GM12878 (cell line): ENCODE data around the gene CKS1B. TPM values are rescaled to one million over a fixed set of nuclear protein-coding genes. Genes with fewer than 3 reads are reported as not detected.

ENCODE experiments used
- ATAC-seq: fragments of 200-7000 bp; cut with Tn5 transposase; 3 replicates; pipeline ENCODE4 v1.9.1; 2020; ENCODE audit warnings: mild to moderate bottlenecking, moderate library complexity
- BruUV-seq: library from RNA; stranded (reverse); fragments of 400-500 nt; replicated peaks from 2 replicates; lab custom pipeline; 2021; lab: Mats Ljungman, UMichigan
- CTCF ChIA-PET: fragments of 300-600 bp; sonication (Branson Sonifier 250); formaldehyde crosslinking; extraction: SDS; loops from one replicate; lab custom pipeline; 2021; ENCODE audit warnings: inconsistent platforms; lab: Yijun Ruan, JAX
- POLR2A ChIA-PET: fragments of 350-600 bp; formaldehyde crosslinking; extraction: SDS; loops from one replicate; lab custom pipeline; 2021; ENCODE audit warnings: inconsistent platforms; lab: Charles Lee
- RAD21 ChIA-PET: fragments of 300-600 bp; sonication (Branson Sonifier 250); formaldehyde crosslinking; loops from one replicate; lab custom pipeline; 2023; ENCODE audit warnings: antibody characterized with exemption; ENCODE audit not compliant: unreplicated experiment; lab: Charles Lee
- SMC1A ChIA-PET: fragments of 300-600 bp; sonication (Branson Sonifier 250); formaldehyde crosslinking; loops from one replicate; lab custom pipeline; 2023; ENCODE audit not compliant: unreplicated experiment, uncharacterized antibody; lab: Charles Lee
- DNase-seq: peaks from one replicate; pipeline ENCODE4 v3.0.0-alpha.2; 2011; ENCODE audit warnings: low read depth, low spot score
- FAIRE-seq: peaks from 3 replicates; lab custom pipeline; 2011; peaks lifted over from hg19 to GRCh38; lab: Jason Lieb, UNC
- H2AFZ ChIP-seq: 2 replicates; pipeline ENCODE4 v1.6.0; 2011; ENCODE audit warnings: low read depth, low read length, control low read depth; ENCODE audit not compliant: control insufficient read depth
- H3K27ac ChIP-seq: 2 replicates; pipeline ENCODE4 v1.5.1; 2011; ENCODE audit warnings: control low read depth; ENCODE audit not compliant: control insufficient read depth, insufficient read depth
- H3K27me3 ChIP-seq, 2 experiments: replicated peaks in 1 of 2; 2 replicates each; pipeline versions ENCODE4 v1.6.0 to v1.6.1; 2011; ENCODE audit warnings: low read length in 1 of 2; ENCODE audit not compliant: control insufficient read depth in 2 of 2, insufficient read depth in 2 of 2
- H3K36me3 ChIP-seq, 2 experiments: 2 replicates each; pipeline ENCODE4 v1.5.1; 2011; ENCODE audit warnings: low read length in 1 of 2; ENCODE audit not compliant: control insufficient read depth in 2 of 2, insufficient read depth in 2 of 2
- H3K4me1 ChIP-seq: 2 replicates; pipeline ENCODE4 v1.6.1; 2011; ENCODE audit warnings: mild to moderate bottlenecking, low read length, moderate library complexity, mixed read lengths; ENCODE audit not compliant: control insufficient read depth, insufficient read depth
- H3K4me2 ChIP-seq: 2 replicates; pipeline ENCODE4 v1.6.0; 2011; ENCODE audit warnings: control low read depth; ENCODE audit not compliant: control insufficient read depth, insufficient read depth
- H3K4me3 ChIP-seq: fragments of 200-600 bp; sonication (generic); 2 replicates; pipeline ENCODE4 v1.5.1; 2016
- H3K79me2 ChIP-seq: 2 replicates; pipeline ENCODE4 v1.6.0; 2011; ENCODE audit warnings: low read length; ENCODE audit not compliant: control insufficient read depth, insufficient read depth
- H3K9ac ChIP-seq: 2 replicates; pipeline ENCODE4 v1.8.0; 2011; ENCODE audit warnings: low read length, control low read depth, mixed read lengths; ENCODE audit not compliant: control insufficient read depth, insufficient read depth
- H3K9me3 ChIP-seq: replicated peaks from 3 replicates; pipeline ENCODE4 v1.5.1; 2011; ENCODE audit warnings: mild to moderate bottlenecking, low read length; ENCODE audit not compliant: control insufficient read depth, insufficient read depth
- H4K20me1 ChIP-seq: 2 replicates; pipeline ENCODE4 v1.6.0; 2011; ENCODE audit not compliant: control insufficient read depth, insufficient read depth
- ATF7 ChIP-seq: fragments of 450-650 bp; IDR thresholded peaks from 2 replicates; pipeline ENCODE4 v1.6.1; 2016; ENCODE audit warnings: low read depth, mild to moderate bottlenecking
- BACH1 ChIP-seq: fragments of 450-650 bp; IDR thresholded peaks from 2 replicates; pipeline ENCODE4 v1.6.1; 2017; ENCODE audit warnings: mild to moderate bottlenecking, borderline replicate concordance
- CBFB ChIP-seq: IDR thresholded peaks from 2 replicates; pipeline ENCODE4 v1.6.1; 2016; ENCODE audit warnings: antibody characterized with exemption, low read depth
- CREM ChIP-seq: IDR thresholded peaks from 2 replicates; pipeline ENCODE4 v1.6.1; 2014; ENCODE audit warnings: antibody characterized with exemption, low read depth
- DPF2 ChIP-seq: fragments of 450-650 bp; IDR thresholded peaks from 2 replicates; pipeline ENCODE4 v1.6.1; 2017; ENCODE audit warnings: mild to moderate bottlenecking
- EED ChIP-seq: sonication (generic); IDR thresholded peaks from 2 replicates; pipeline ENCODE4 v1.6.1; 2016; ENCODE audit warnings: antibody characterized with exemption, low read depth
- ESRRA ChIP-seq: IDR thresholded peaks from 2 replicates; pipeline ENCODE4 v1.6.1; 2012; ENCODE audit warnings: mild to moderate bottlenecking, low read length, improper control_type of control experiment
- EZH2 ChIP-seq: IDR thresholded peaks from 2 replicates; pipeline ENCODE4 v1.6.1; 2012; ENCODE audit warnings: low read depth, mild to moderate bottlenecking, control low read depth, inconsistent platforms, low read length, borderline replicate concordance; ENCODE audit not compliant: control insufficient read depth
- HDAC2 ChIP-seq: fragments of 200-600 bp; sonication (generic); IDR thresholded peaks from 2 replicates; pipeline ENCODE4 v1.6.1; 2017
- MLLT1 ChIP-seq: fragments of 450-650 bp; IDR thresholded peaks from 2 replicates; pipeline ENCODE4 v1.6.1; 2016; ENCODE audit warnings: mild to moderate bottlenecking
- MXI1 ChIP-seq: fragments of 150-350 bp; IDR thresholded peaks from 2 replicates; pipeline ENCODE4 v1.6.1; 2011; ENCODE audit warnings: low read depth, mild to moderate bottlenecking, inconsistent platforms, low read length, improper control_type of control experiment
- NFYB ChIP-seq: IDR thresholded peaks from 2 replicates; pipeline ENCODE4 v1.6.1; 2011; ENCODE audit warnings: low read depth, mild to moderate bottlenecking, low read length, improper control_type of control experiment, moderate library complexity; ENCODE audit not compliant: insufficient read depth
- RB1 ChIP-seq: fragments of 450-650 bp; formaldehyde crosslinking; IDR thresholded peaks from 2 replicates; pipeline ENCODE4 v1.6.1; 2017; ENCODE audit warnings: mild to moderate bottlenecking, borderline replicate concordance
- RCOR1 ChIP-seq: conservative IDR thresholded peaks from 2 replicates; pipeline ENCODE4 v1.6.1; 2012; ENCODE audit warnings: low read depth, low read length, improper control_type of control experiment
- RELB ChIP-seq: fragments of 450-650 bp; IDR thresholded peaks from 2 replicates; pipeline ENCODE4 v1.6.1; 2017; ENCODE audit warnings: low read depth, mild to moderate bottlenecking, moderate library complexity
- SPI1 ChIP-seq: IDR thresholded peaks from 2 replicates; pipeline ENCODE4 v1.6.1; 2011; ENCODE audit warnings: low read depth, mild to moderate bottlenecking, low read length, moderate library complexity, borderline replicate concordance; ENCODE audit not compliant: insufficient read depth
- WRNIP1 ChIP-seq: IDR thresholded peaks from 2 replicates; pipeline ENCODE4 v1.6.1; 2011; ENCODE audit warnings: low read depth, low read length, improper control_type of control experiment, borderline replicate concordance
- YY1 ChIP-seq: IDR thresholded peaks from 2 replicates; pipeline ENCODE4 v1.6.1; 2011; ENCODE audit warnings: low read depth, mild to moderate bottlenecking, low read length
- WGBS: methylation state at CpG from one replicate; pipeline ENCODE4 v1.1.6; 2016; ENCODE audit warnings: low lambda C conversion rate; ENCODE audit not compliant: insufficient replicate concordance, insufficient coverage; ENCODE audit errors: missing lambda C conversion rate; 5-methylcytosine and 5-hydroxymethylcytosine counted together
- in situ Hi-C: fragments of 300-500 bp; cut with MboI; formaldehyde crosslinking; loops from 9 replicates; pipeline ENCODE4 v1.14.3; 2018; ENCODE audit warnings: mixed read lengths
- intact Hi-C: fragments of 100-400 bp; cut with micrococcal nuclease; formaldehyde crosslinking; loops from one replicate; pipeline ENCODE4 v1.14.2; 2022; ENCODE audit not compliant: unreplicated experiment
- polyA plus RNA-seq, 11 experiments: library from polyadenylated mRNA; depleted of rRNA in 4 of 11; unstranded in 6 of 11; stranded (reverse) in 5 of 11; fragments of >200 nt; fragmentation: Nextera tagmentation in 4 of 11; fragmentation: Illumina TruSeq in 1 of 11; extraction: Ambion mirVana in 4 of 11; extraction: Trizol in 1 of 11; gene quantifications; 1 replicate in 1 of 11; 2 replicates in 10 of 11; pipeline versions ENCODE4 v1.2.1 to v1.2.3, GENCODE V29; 2011 to 2016; ENCODE audit warnings: inconsistent platforms in 2 of 11, missing spikeins in 2 of 11, low read depth in 1 of 11
- total RNA-seq, 4 experiments: library from RNA; depleted of rRNA in 3 of 4; stranded (reverse); fragments of >200 nt in 3 of 4; fragmentation: Illumina TruSeq in 1 of 4; extraction: Trizol in 1 of 4; gene quantifications; 2 replicates each; pipeline versions ENCODE4 v1.2.1 to v1.2.3, GENCODE V29; 2013 to 2021

CKS1B gene
- total and polyA plus RNA-seq, 10 of the 15 experiments (the other 5 are each of a cell fraction or from before 2014, with no cell fraction given), result 125 to 608 (median 364) TPM

DNA sequence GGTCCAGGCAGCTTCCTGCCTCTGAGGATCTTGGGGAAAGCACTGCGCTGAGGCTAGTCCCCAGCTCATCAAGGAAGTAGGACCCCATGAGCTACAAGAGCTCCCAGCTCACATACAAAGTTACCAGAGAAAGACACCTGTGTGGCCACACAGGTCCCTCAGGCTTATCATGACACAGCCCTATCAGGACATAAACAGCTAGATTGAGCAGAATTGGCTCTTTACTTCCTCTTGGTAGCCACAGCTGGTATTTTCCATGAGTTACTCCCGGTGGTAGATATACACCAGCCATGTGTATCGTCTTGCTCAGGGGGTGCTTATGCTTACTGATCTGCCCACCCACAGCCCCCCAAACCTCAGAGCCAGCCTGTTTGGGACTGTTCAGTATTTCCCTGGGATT, 20.1 kb downstream of the CKS1B start:
- Histone ChIP-seq H4K20me1 (no peaks in the 10 kb centered on the region), H3K4me3 (no peak overlapping the region), H3K4me1 (peaks cover 12% of the 10 kb centered on the region), H3K9me3 (no peaks in the 10 kb centered on the region), H3K4me2 (no peak overlapping the region), H3K9ac (no peak overlapping the region), H2AFZ (no peak overlapping the region), H3K79me2 (peaks cover 2% of the 10 kb centered on the region; the same call in 1 of the 2 replicates), H3K27ac (no peak overlapping the region), H3K36me3 (peaks cover 0 to 3% of the 10 kb centered on the region in 2 experiments; a peak in 2 of 4 replicates), H3K27me3 (no peaks in the 10 kb centered on the region)
- BruUV-seq, result no TSS peak
- ATAC-seq (no peak), FAIRE-seq (no peak), DNase-seq (no peak)
- 34% methylated on average over 3 of the region's 3 CpGs for WGBS
- TF ChIP-seq SPI1 (no peak), NFYB (no peak), EED (no peak), MLLT1 (no peak), WRNIP1 (no peak), RELB (no peak), DPF2 (no peak), MXI1 (no peak), RCOR1 (no peak), BACH1 (no peak), EZH2 (no peak), CBFB (no peak), ATF7 (no peak), RB1 (no peak), ESRRA (no peak), CREM (no peak), YY1 (no peak), HDAC2 (no peak)
- intact Hi-C loops (no loop called here), in situ Hi-C loops (no loop called here)
- ChIA-PET CTCF (interaction anchor here (1.1 to 11.0 kb wide), 9 partner anchors 16 to 103 kb away, joined by 3 to 226 read pairs (median 5); partner anchors contain the start of genes ADAM15, CKS1B, FLAD1 and PBXIP1), SMC1A (interaction anchor here (0.5 to 8.1 kb wide), 6 partner anchors 11 to 513 kb away, joined by 3 to 69 read pairs (median 4); partner anchors contain the start of gene FLAD1), RAD21 (interaction anchor here (0.9 to 1.5 kb wide), 2 partner anchors 11 to 22 kb away, joined by 3 to 9 read pairs; partner anchors contain the start of gene FLAD1), POLR2A (interaction anchor here (0.9 to 3.4 kb wide), 4 partner anchors 11 to 58 kb away, joined by 8 to 13 read pairs (median 9); partner anchors contain the start of genes CKS1B, FLAD1 and PBXIP1)
